HCT116 (cell line): ENCODE measurements around the gene PLEKHG3. TPM values are rescaled to one million over a fixed set of nuclear protein-coding genes. Genes with fewer than 3 reads are reported as not detected.

Experiments used
- ATAC-seq: fragments of 200-7000 bp; cut with Tn5 transposase; 2 replicates; pipeline ENCODE4 v1.9.1; 2020; ENCODE audit warnings: mild to moderate bottlenecking, moderate library complexity
- BruUV-seq: library from RNA; stranded (reverse); fragments of 400-500 nt; replicated peaks from 2 replicates; lab custom pipeline; 2021; lab: Mats Ljungman, UMichigan
- CTCF ChIA-PET: fragments of 300-600 bp; sonication (Branson Sonifier 250); formaldehyde crosslinking; loops from one replicate; lab custom pipeline; 2021; ENCODE audit warnings: antibody characterized with exemption; lab: Charles Lee
- POLR2A ChIA-PET: fragments of 300-600, 350-600 bp; sonication (Branson Sonifier 250); formaldehyde crosslinking; loops from one replicate; lab custom pipeline; 2021; ENCODE audit warnings: antibody characterized with exemption; lab: Charles Lee
- RAD21 ChIA-PET, 2 experiments: fragments of 300-600 bp; sonication (Branson Sonifier 250); formaldehyde crosslinking; loops; one replicate each; lab custom pipeline; 2023; ENCODE audit warnings: low total read pairs in 2 of 2; ENCODE audit not compliant: uncharacterized antibody in 2 of 2, unreplicated experiment in 2 of 2, low non-redundant PET in 1 of 2; lab: Charles Lee
- DNase-seq: peaks from one replicate; pipeline ENCODE4 v3.0.0-alpha.2; 2010; ENCODE audit warnings: low read depth, low spot score
- H2AFZ ChIP-seq: fragments of 200-600 bp; shearing (Covaris generic), sonication (generic); 2 replicates; pipeline ENCODE4 v1.6.1; 2017; ENCODE audit warnings: low read depth, mixed run types, mixed read lengths, antibody characterized with exemption, low read length; ENCODE audit not compliant: poor library complexity, severe bottlenecking
- H3K27ac ChIP-seq: 2 replicates; pipeline ENCODE4 v1.5.1; 2012; ENCODE audit warnings: low read depth, low read length
- H3K27me3 ChIP-seq: fragments of 200-600 bp; sonication (generic); 2 replicates; pipeline ENCODE4 v1.6.1; 2016; ENCODE audit warnings: mixed run types, low read length, mixed read lengths; ENCODE audit not compliant: insufficient read depth
- H3K36me3 ChIP-seq, 2 experiments: fragments of 200-500 bp in 1 of 2; fragments of 200-600 bp in 1 of 2; sonication (Bioruptor generic) in 1 of 2; sonication (generic) in 1 of 2; 2 replicates each; pipeline versions ENCODE4 v1.5.1 to v1.6.1; 2014 to 2016; ENCODE audit warnings: low read length in 2 of 2, inconsistent platforms in 1 of 2, mixed read lengths in 1 of 2, mixed run types in 1 of 2; ENCODE audit not compliant: insufficient read depth in 2 of 2, control insufficient read depth in 1 of 2
- H3K4me1 ChIP-seq, 2 experiments: fragments of 200-600 bp in 1 of 2; sonication (generic) in 1 of 2; 2 replicates each; pipeline versions ENCODE4 v1.5.1 to v1.6.1; 2012 to 2017; ENCODE audit warnings: low read length in 2 of 2, inconsistent platforms in 1 of 2, mild to moderate bottlenecking in 1 of 2, mixed read lengths in 1 of 2, mixed run types in 1 of 2, moderate library complexity in 1 of 2; ENCODE audit not compliant: insufficient read depth in 2 of 2, control insufficient read depth in 1 of 2
- H3K4me2 ChIP-seq: fragments of 200-600 bp; sonication (generic); 2 replicates; pipeline ENCODE4 v1.6.1; 2017; ENCODE audit warnings: mixed run types, low read length, mixed read lengths
- H3K4me3 ChIP-seq, 2 experiments: fragments of 200-600 bp in 1 of 2; sonication (generic) in 1 of 2; replicated peaks in 1 of 2; 2 replicates each; pipeline ENCODE4 v1.5.1; 2011 to 2016; ENCODE audit warnings: low read length in 2 of 2, control low read depth in 1 of 2, low read depth in 1 of 2, mild to moderate bottlenecking in 1 of 2, mixed read lengths in 1 of 2, mixed run types in 1 of 2
- H3K79me2 ChIP-seq: fragments of 200-600 bp; sonication (generic); 2 replicates; pipeline ENCODE4 v1.6.1; 2017; ENCODE audit warnings: mild to moderate bottlenecking, mixed run types, low read length, moderate library complexity, mixed read lengths; ENCODE audit not compliant: insufficient read depth
- H3K9ac ChIP-seq: fragments of 200-600 bp; sonication (generic); 2 replicates; pipeline ENCODE4 v1.6.1; 2016; ENCODE audit warnings: low read length, mixed read lengths
- H3K9me2 ChIP-seq: fragments of 200-600 bp; sonication (generic), shearing (Covaris generic); 2 replicates; pipeline ENCODE4 v1.6.1; 2017; ENCODE audit warnings: mixed run types, mild to moderate bottlenecking, moderate library complexity; ENCODE audit not compliant: insufficient read depth
- H3K9me3 ChIP-seq, 2 experiments: fragments of 200-500 bp in 1 of 2; fragments of 200-600 bp in 1 of 2; sonication (Bioruptor generic) in 1 of 2; sonication (generic) in 1 of 2; 2 replicates each; pipeline ENCODE4 v1.6.1; 2014 to 2017; ENCODE audit warnings: low read length in 2 of 2, mixed read lengths in 2 of 2, inconsistent platforms in 1 of 2, low read depth in 1 of 2, mild to moderate bottlenecking in 1 of 2, mixed run types in 1 of 2, moderate library complexity in 1 of 2; ENCODE audit not compliant: control insufficient read depth in 1 of 2, insufficient read depth in 1 of 2
- H4K20me1 ChIP-seq: fragments of 200-600 bp; sonication (generic), shearing (Covaris generic); 2 replicates; pipeline ENCODE4 v1.6.1; 2017; ENCODE audit warnings: mixed run types, mild to moderate bottlenecking, moderate library complexity; ENCODE audit not compliant: insufficient read depth
- CBX3 ChIP-seq: IDR thresholded peaks from 2 replicates; pipeline ENCODE4 v1.6.1; 2012; ENCODE audit warnings: low read depth
- CTCF ChIP-seq, 3 experiments: fragments of 200-600 bp in 1 of 3; sonication (generic) in 1 of 3; IDR thresholded peaks in 2 of 3; conservative IDR thresholded peaks in 1 of 3; 2 replicates each; pipeline ENCODE4 v1.5.1; 2012 to 2017; ENCODE audit warnings: low read depth in 2 of 3, low read length in 2 of 3, antibody characterized with exemption in 1 of 3, borderline replicate concordance in 1 of 3, control low read depth in 1 of 3, mild to moderate bottlenecking in 1 of 3, mixed read lengths in 1 of 3, mixed run types in 1 of 3, moderate library complexity in 1 of 3; ENCODE audit not compliant: insufficient read depth in 1 of 3
- ELF1 ChIP-seq: IDR thresholded peaks from 2 replicates; pipeline ENCODE4 v1.6.1; 2012; ENCODE audit warnings: low read depth, borderline replicate concordance
- EZH2 ChIP-seq: fragments of 200-600 bp; sonication (generic); IDR thresholded peaks from 2 replicates; pipeline ENCODE4 v1.6.1; 2017; ENCODE audit warnings: antibody characterized with exemption, mixed run types
- EZH2phosphoT487 ChIP-seq: fragments of 200-600 bp; IDR thresholded peaks from 2 replicates; pipeline ENCODE4 v1.6.1; 2018; ENCODE audit warnings: antibody characterized with exemption, borderline replicate concordance
- FOSL1 ChIP-seq: IDR thresholded peaks from 2 replicates; pipeline ENCODE4 v1.6.1; 2012; ENCODE audit warnings: low read depth
- POLR2AphosphoS5 ChIP-seq: IDR thresholded peaks from 2 replicates; pipeline ENCODE4 v1.6.1; 2011; ENCODE audit warnings: mild to moderate bottlenecking, low read depth, low read length, moderate library complexity
- RAD21 ChIP-seq: IDR thresholded peaks from 2 replicates; pipeline ENCODE4 v1.6.1; 2012; ENCODE audit warnings: low read depth, mild to moderate bottlenecking
- REST ChIP-seq: IDR thresholded peaks from 2 replicates; pipeline ENCODE4 v1.6.1; 2012; ENCODE audit warnings: low read depth
- SIN3A ChIP-seq: IDR thresholded peaks from 2 replicates; pipeline ENCODE4 v1.6.1; 2012; ENCODE audit warnings: low read depth
- SP1 ChIP-seq: IDR thresholded peaks from 2 replicates; pipeline ENCODE4 v1.6.1; 2012; ENCODE audit warnings: low read depth
- SRF ChIP-seq: IDR thresholded peaks from 2 replicates; pipeline ENCODE4 v1.6.1; 2012; ENCODE audit warnings: low read depth
- YY1 ChIP-seq: IDR thresholded peaks from 2 replicates; pipeline ENCODE4 v1.6.1; 2011; ENCODE audit warnings: low read length, low read depth, moderate library complexity, mild to moderate bottlenecking; ENCODE audit not compliant: insufficient replicate concordance; ENCODE audit errors: extremely low read depth
- ZBTB33 ChIP-seq: IDR thresholded peaks from 2 replicates; pipeline ENCODE4 v1.6.1; 2011; ENCODE audit warnings: mild to moderate bottlenecking, low read length, moderate library complexity; ENCODE audit not compliant: insufficient replicate concordance; ENCODE audit errors: extremely low read depth
- ZFX ChIP-seq: fragments of 450-650 bp; IDR thresholded peaks from 2 replicates; pipeline ENCODE4 v1.6.1; 2017
- ZNF274 ChIP-seq: fragments of 200-500 bp; sonication (Bioruptor generic); IDR thresholded peaks from 2 replicates; pipeline ENCODE4 v1.6.1; 2014; ENCODE audit warnings: mild to moderate bottlenecking, low read depth, low read length, inconsistent platforms
- intact Hi-C: fragments of 100-400 bp; cut with micrococcal nuclease; formaldehyde crosslinking; loops from 2 replicates; pipeline ENCODE4 v1.10.0; 2022
- total RNA-seq: library from RNA; stranded (reverse); gene quantifications from one replicate; pipeline ENCODE4 v1.2.1, GENCODE V29; 2021; ENCODE audit not compliant: unreplicated experiment

PLEKHG3 gene
- total RNA-seq, 1 experiment from 2014 or later = 55.6 TPM

GRCh38 chr14:64748995-64749714 lies 44.9 kb downstream of the PLEKHG3 start:
- Histone ChIP-seq H3K79me2 (no peaks in the 10 kb centered on the region), H3K4me1 (no peaks in the 10 kb centered on the region), H3K36me3 (peaks cover under 1 to 7% of the 10 kb centered on the region in 2 experiments; a peak in 2 of 4 replicates), H3K9ac (no peak overlapping the region), H3K4me3 (no peak overlapping the region), H2AFZ (no peak overlapping the region), H3K9me3 (no peaks in the 10 kb centered on the region), H4K20me1 (no peaks in the 10 kb centered on the region), H3K9me2 (no peaks in the 10 kb centered on the region), H3K27ac (no peak overlapping the region), H3K4me2 (no peak overlapping the region)
- no TSS peak for BruUV-seq
- ATAC-seq (no peak), DNase-seq (no peak)
- ChIA-PET POLR2A (no interaction called here), CTCF (interaction anchor here (1.0 kb wide), 1 partner anchor 23 kb away, joined by 3 read pairs; no protein-coding TSS in a partner anchor)
- TF ChIP-seq ZFX (no peak), POLR2AphosphoS5 (no peak), REST (no peak), ELF1 (no peak), RAD21 (no peak), ZBTB33 (no peak), SIN3A (no peak), EZH2 (no peak), SP1 (no peak), YY1 (no peak), EZH2phosphoT487 (no peak), FOSL1 (no peak), CTCF (IDR thresholded peaks at IDR 0.05 in 2 of 3, conservative IDR thresholded peaks at IDR 0.05 in 1 of 3; ENCODE audit: borderline replicate concordance in 1 of 3, insufficient read depth in 1 of 3, low read depth in 2 of 3, low read length in 2 of 3) (no peak), SRF (no peak), ZNF274 (no peak), CBX3 (no peak)
- TF ChIP-seq, all 23 proteins: peak for 0
- RAD21 ChIA-PET = no interaction called here
- intact Hi-C loops = no loop called here
- H3K27me3 ChIP-seq = no peaks in the 10 kb centered on the region
